HepG2 (cell line): ENCODE measurements around the gene ANTXR1. TPM values are rescaled to one million over a fixed set of nuclear protein-coding genes. Genes with fewer than 3 reads are reported as not detected.

Experiments
- ATAC-seq: fragments of 200-7000 bp; cut with Tn5 transposase; 3 replicates; pipeline ENCODE4 v1.9.1; 2020; ENCODE audit warnings: mild to moderate bottlenecking, moderate library complexity
- BruUV-seq: library from RNA; stranded (reverse); fragments of 400-500 nt; replicated peaks from 2 replicates; lab custom pipeline; 2021; lab: Mats Ljungman, UMichigan
- CTCF ChIA-PET: fragments of 300-600 bp; formaldehyde crosslinking; extraction: SDS; loops from one replicate; lab custom pipeline; 2021; ENCODE audit warnings: low total read pairs, inconsistent platforms, low intra/inter-chr PET ratio; lab: Yijun Ruan, JAX
- POLR2A ChIA-PET: fragments of 350-600 bp; sonication (Branson Sonifier 250); formaldehyde crosslinking; loops from one replicate; lab custom pipeline; 2020; ENCODE audit warnings: antibody characterized with exemption, inconsistent platforms; lab: Yijun Ruan, JAX
- DNase-seq: peaks from one replicate; pipeline ENCODE4 v3.0.0-alpha.2; 2015; ENCODE audit warnings: low spot score
- FAIRE-seq: peaks from 3 replicates; lab custom pipeline; 2011; peaks lifted over from hg19 to GRCh38; lab: Jason Lieb, UNC
- H2AFZ ChIP-seq: one replicate; pipeline ENCODE4 v1.6.1; 2011; ENCODE audit warnings: low read length, inconsistent platforms
- H3K27ac ChIP-seq: fragments of 300-600 bp; 3 replicates; pipeline ENCODE4 v1.8.0; 2011; ENCODE audit warnings: mixed run types, mild to moderate bottlenecking, mixed read lengths, low read length, inconsistent platforms; ENCODE audit not compliant: insufficient read depth; ENCODE audit errors: extremely low read length
- H3K27me3 ChIP-seq, 2 experiments: fragments of 200-600 bp in 1 of 2; 2 replicates in 1 of 2; 3 replicates in 1 of 2; pipeline versions ENCODE4 v1.6.0 to v1.8.0; 2011; ENCODE audit warnings: low read length in 2 of 2, mild to moderate bottlenecking in 2 of 2, moderate library complexity in 2 of 2, inconsistent platforms in 1 of 2; ENCODE audit not compliant: insufficient read depth in 2 of 2, control insufficient read depth in 1 of 2
- H3K36me3 ChIP-seq, 2 experiments: fragments of 200-600 bp in 1 of 2; replicated peaks in 1 of 2; 2 replicates in 1 of 2; 3 replicates in 1 of 2; pipeline versions ENCODE4 v1.5.1 to v1.8.0; 2011; ENCODE audit warnings: low read length in 2 of 2, inconsistent platforms in 1 of 2; ENCODE audit not compliant: insufficient read depth in 2 of 2, control insufficient read depth in 1 of 2
- H3K4me1 ChIP-seq: 2 replicates; pipeline ENCODE4 v1.5.1; 2012; ENCODE audit warnings: low read length, inconsistent platforms; ENCODE audit not compliant: insufficient read depth
- H3K4me2 ChIP-seq: 2 replicates; pipeline ENCODE4 v1.6.0; 2011; ENCODE audit warnings: low read depth, low read length, inconsistent platforms
- H3K4me3 ChIP-seq, 3 experiments: fragments of 200-600 bp in 1 of 3; sonication (generic), shearing (Covaris generic) in 1 of 3; replicated peaks in 1 of 3; 2 replicates each; pipeline ENCODE4 v1.5.1; 2011 to 2016; ENCODE audit warnings: low read length in 3 of 3, inconsistent platforms in 2 of 3, low read depth in 2 of 3, mild to moderate bottlenecking in 2 of 3, control low read depth in 1 of 3, mixed read lengths in 1 of 3; ENCODE audit not compliant: insufficient read depth in 1 of 3
- H3K79me2 ChIP-seq: one replicate; pipeline ENCODE4 v1.6.1; 2011; ENCODE audit warnings: low read length, inconsistent platforms; ENCODE audit not compliant: insufficient read depth
- H3K9ac ChIP-seq: 2 replicates; pipeline ENCODE4 v1.6.0; 2011; ENCODE audit warnings: mild to moderate bottlenecking, low read depth, low read length, inconsistent platforms; ENCODE audit not compliant: insufficient read depth
- H3K9me3 ChIP-seq: 2 replicates; pipeline ENCODE4 v1.5.1; 2012; ENCODE audit warnings: mild to moderate bottlenecking, low read length
- H4K20me1 ChIP-seq: 2 replicates; pipeline ENCODE4 v1.6.0; 2011; ENCODE audit warnings: inconsistent platforms, mild to moderate bottlenecking, low read length, moderate library complexity; ENCODE audit not compliant: insufficient read depth
- ATF7-NPFF ChIP-seq: sonication (generic); formaldehyde crosslinking; IDR thresholded peaks from 2 replicates; pipeline ENCODE4 v1.8.1; 2023; ENCODE audit warnings: mild to moderate bottlenecking, low read depth, missing genetic modification reagents, moderate library complexity
- DMAP1 ChIP-seq: IDR thresholded peaks from 2 replicates; pipeline ENCODE4 v1.6.1; 2016
- GATA4 ChIP-seq: sonication (generic); IDR thresholded peaks from 2 replicates; pipeline ENCODE4 v1.6.1; 2016; ENCODE audit warnings: antibody characterized with exemption, low read depth, borderline replicate concordance
- SAP130 ChIP-seq: IDR thresholded peaks from 2 replicates; pipeline ENCODE4 v1.6.1; 2016; ENCODE audit warnings: low read depth
- ZNF235 ChIP-seq: sonication (generic); formaldehyde crosslinking; IDR thresholded peaks from 2 replicates; pipeline ENCODE4 v1.8.1; 2023; ENCODE audit warnings: mild to moderate bottlenecking, missing genetic modification reagents, borderline replicate concordance
- ZNF678 ChIP-seq: sonication (generic); formaldehyde crosslinking; IDR thresholded peaks from 2 replicates; pipeline ENCODE4 v1.4.0; 2020; ENCODE audit warnings: mild to moderate bottlenecking, missing genetic modification reagents
- WGBS: methylation state at CpG from one replicate; pipeline ENCODE4 v1.1.6; 2017; ENCODE audit warnings: low lambda C conversion rate; 5-methylcytosine and 5-hydroxymethylcytosine counted together
- in situ Hi-C: cut with HindIII; loops from 2 replicates; pipeline ENCODE4 v1.10.0; 2017; ENCODE audit warnings: low pct_unique_long_range_greater_than_20kb; ENCODE audit not compliant: extremely low pct_ligation_motif_present
- intact Hi-C: fragments of 100-400 bp; cut with micrococcal nuclease; formaldehyde crosslinking; loops from one replicate; pipeline ENCODE4 v1.10.0; 2022; ENCODE audit not compliant: unreplicated experiment
- polyA plus RNA-seq, 8 experiments: library from polyadenylated mRNA; depleted of rRNA in 3 of 8; stranded (reverse) in 7 of 8; unstranded in 1 of 8; fragments of >200 nt; fragmentation: Illumina TruSeq in 4 of 8; extraction: Trizol in 4 of 8; gene quantifications; 2 replicates each; pipeline versions ENCODE4 v1.2.1 to v1.2.3, GENCODE V29; 2011 to 2016; ENCODE audit warnings: low read depth in 4 of 8, missing spikeins in 1 of 8, mixed read lengths in 1 of 8; ENCODE audit not compliant: insufficient read depth in 1 of 8
- total RNA-seq, 5 experiments: library from RNA; depleted of rRNA; stranded (reverse); fragments of >200 nt; fragmentation: Illumina TruSeq; extraction: Trizol; gene quantifications; 2 replicates each; pipeline ENCODE4 v1.2.3, GENCODE V29; 2016; ENCODE audit warnings: low read depth in 1 of 5
- TF ChIP-seq, protein P1 (sequence below): sonication (generic); formaldehyde crosslinking; IDR thresholded peaks from 2 replicates; pipeline ENCODE4 v1.4.0; 2020; ENCODE audit warnings: mild to moderate bottlenecking, missing genetic modification reagents, borderline replicate concordance
- TF ChIP-seq, protein P2 (sequence below): sonication (generic); formaldehyde crosslinking; IDR thresholded peaks from 2 replicates; pipeline ENCODE4 v1.4.0; 2020; ENCODE audit warnings: missing genetic modification reagents, borderline replicate concordance
- TF ChIP-seq, protein P3 (sequence below): sonication (generic); formaldehyde crosslinking; IDR thresholded peaks from 2 replicates; pipeline ENCODE4 v1.4.0; 2020; ENCODE audit warnings: missing genetic modification reagents
- TF ChIP-seq, protein P4 (sequence below): sonication (generic); formaldehyde crosslinking; IDR thresholded peaks from 2 replicates; pipeline ENCODE4 v1.5.0; 2020; ENCODE audit warnings: mild to moderate bottlenecking, missing genetic modification reagents, moderate library complexity
- TF ChIP-seq, protein P5 (sequence below): sonication (generic); IDR thresholded peaks from 2 replicates; pipeline ENCODE4 v1.6.1; 2016; ENCODE audit warnings: low read depth, borderline replicate concordance
- TF ChIP-seq, protein P6 (sequence below): sonication (generic); formaldehyde crosslinking; IDR thresholded peaks from 2 replicates; pipeline ENCODE4 v1.8.1; 2023; ENCODE audit warnings: mild to moderate bottlenecking, missing genetic modification reagents

The ANTXR1 gene
- total and polyA plus RNA-seq, 2 of the 13 experiments (the other 11 are each of a cell fraction or from before 2014, with no cell fraction given) = 4.5 to 12.7 TPM

DNA sequence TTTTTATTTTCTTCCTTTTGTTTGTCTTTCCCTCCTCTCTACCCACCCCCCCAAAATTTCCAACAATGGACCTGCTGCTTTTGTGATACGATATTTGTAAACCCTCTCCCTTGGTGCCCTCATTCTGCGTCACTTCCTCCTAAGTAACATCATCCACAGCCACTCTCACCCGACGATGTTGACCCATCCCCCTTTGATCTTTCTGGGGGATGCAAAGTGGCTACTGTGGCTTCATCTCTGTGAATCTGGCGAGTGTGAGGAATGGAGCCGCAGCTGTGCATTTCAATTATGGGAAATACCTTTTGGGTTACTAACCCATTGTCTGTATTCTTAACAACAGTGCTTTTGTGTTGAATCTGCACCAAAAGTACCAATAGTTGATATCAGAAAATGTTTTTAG lies 19.4 kb downstream of the ANTXR1 start:
- FAIRE-seq (no peak), ATAC-seq (no peak), DNase-seq (no peak)
- H3K79me2 ChIP-seq = no peaks in the 10 kb centered on the region
- H3K27ac ChIP-seq = no peak overlapping the region
- in situ Hi-C loops (no loop called here), intact Hi-C loops (no loop called here)
- no peak overlapping the region for H2AFZ ChIP-seq
- H4K20me1 ChIP-seq = no peaks in the 10 kb centered on the region
- no peaks in the 10 kb centered on the region for H3K27me3 ChIP-seq
- H3K36me3 ChIP-seq = no peaks in the 10 kb centered on the region
- no TSS peak for BruUV-seq
- no peak overlapping the region for H3K9ac ChIP-seq
- WGBS = 76% methylated on average over 6 of the region's 6 CpGs
- no peak overlapping the region for H3K4me3 ChIP-seq
- ChIA-PET POLR2A (no interaction called here), CTCF (no interaction called here)
- no peaks in the 10 kb centered on the region for H3K9me3 ChIP-seq
- H3K4me2 ChIP-seq = no peak overlapping the region
- H3K4me1 ChIP-seq = peaks cover 28% of the 10 kb centered on the region
- TF ChIP-seq DMAP1 = no peak
- TF ChIP-seq, protein P1, sequence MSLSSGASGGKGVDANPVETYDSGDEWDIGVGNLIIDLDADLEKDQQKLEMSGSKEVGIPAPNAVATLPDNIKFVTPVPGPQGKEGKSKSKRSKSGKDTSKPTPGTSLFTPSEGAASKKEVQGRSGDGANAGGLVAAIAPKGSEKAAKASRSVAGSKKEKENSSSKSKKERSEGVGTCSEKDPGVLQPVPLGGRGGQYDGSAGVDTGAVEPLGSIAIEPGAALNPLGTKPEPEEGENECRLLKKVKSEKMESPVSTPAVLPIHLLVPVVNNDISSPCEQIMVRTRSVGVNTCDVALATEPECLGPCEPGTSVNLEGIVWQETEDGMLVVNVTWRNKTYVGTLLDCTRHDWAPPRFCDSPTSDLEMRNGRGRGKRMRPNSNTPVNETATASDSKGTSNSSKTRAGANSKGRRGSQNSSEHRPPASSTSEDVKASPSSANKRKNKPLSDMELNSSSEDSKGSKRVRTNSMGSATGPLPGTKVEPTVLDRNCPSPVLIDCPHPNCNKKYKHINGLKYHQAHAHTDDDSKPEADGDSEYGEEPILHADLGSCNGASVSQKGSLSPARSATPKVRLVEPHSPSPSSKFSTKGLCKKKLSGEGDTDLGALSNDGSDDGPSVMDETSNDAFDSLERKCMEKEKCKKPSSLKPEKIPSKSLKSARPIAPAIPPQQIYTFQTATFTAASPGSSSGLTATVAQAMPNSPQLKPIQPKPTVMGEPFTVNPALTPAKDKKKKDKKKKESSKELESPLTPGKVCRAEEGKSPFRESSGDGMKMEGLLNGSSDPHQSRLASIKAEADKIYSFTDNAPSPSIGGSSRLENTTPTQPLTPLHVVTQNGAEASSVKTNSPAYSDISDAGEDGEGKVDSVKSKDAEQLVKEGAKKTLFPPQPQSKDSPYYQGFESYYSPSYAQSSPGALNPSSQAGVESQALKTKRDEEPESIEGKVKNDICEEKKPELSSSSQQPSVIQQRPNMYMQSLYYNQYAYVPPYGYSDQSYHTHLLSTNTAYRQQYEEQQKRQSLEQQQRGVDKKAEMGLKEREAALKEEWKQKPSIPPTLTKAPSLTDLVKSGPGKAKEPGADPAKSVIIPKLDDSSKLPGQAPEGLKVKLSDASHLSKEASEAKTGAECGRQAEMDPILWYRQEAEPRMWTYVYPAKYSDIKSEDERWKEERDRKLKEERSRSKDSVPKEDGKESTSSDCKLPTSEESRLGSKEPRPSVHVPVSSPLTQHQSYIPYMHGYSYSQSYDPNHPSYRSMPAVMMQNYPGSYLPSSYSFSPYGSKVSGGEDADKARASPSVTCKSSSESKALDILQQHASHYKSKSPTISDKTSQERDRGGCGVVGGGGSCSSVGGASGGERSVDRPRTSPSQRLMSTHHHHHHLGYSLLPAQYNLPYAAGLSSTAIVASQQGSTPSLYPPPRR (CRISPR knock-in tag) = no peak
- TF ChIP-seq, protein P2, sequence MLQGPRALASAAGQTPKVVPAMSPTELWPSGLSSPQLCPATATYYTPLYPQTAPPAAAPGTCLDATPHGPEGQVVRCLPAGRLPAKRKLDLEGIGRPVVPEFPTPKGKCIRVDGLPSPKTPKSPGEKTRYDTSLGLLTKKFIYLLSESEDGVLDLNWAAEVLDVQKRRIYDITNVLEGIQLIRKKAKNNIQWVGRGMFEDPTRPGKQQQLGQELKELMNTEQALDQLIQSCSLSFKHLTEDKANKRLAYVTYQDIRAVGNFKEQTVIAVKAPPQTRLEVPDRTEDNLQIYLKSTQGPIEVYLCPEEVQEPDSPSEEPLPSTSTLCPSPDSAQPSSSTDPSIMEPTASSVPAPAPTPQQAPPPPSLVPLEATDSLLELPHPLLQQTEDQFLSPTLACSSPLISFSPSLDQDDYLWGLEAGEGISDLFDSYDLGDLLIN (CRISPR knock-in tag) = no peak
- TF ChIP-seq, protein P3, sequence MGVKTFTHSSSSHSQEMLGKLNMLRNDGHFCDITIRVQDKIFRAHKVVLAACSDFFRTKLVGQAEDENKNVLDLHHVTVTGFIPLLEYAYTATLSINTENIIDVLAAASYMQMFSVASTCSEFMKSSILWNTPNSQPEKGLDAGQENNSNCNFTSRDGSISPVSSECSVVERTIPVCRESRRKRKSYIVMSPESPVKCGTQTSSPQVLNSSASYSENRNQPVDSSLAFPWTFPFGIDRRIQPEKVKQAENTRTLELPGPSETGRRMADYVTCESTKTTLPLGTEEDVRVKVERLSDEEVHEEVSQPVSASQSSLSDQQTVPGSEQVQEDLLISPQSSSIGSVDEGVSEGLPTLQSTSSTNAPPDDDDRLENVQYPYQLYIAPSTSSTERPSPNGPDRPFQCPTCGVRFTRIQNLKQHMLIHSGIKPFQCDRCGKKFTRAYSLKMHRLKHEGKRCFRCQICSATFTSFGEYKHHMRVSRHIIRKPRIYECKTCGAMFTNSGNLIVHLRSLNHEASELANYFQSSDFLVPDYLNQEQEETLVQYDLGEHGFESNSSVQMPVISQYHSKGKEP = no peak
- TF ChIP-seq, protein P4, sequence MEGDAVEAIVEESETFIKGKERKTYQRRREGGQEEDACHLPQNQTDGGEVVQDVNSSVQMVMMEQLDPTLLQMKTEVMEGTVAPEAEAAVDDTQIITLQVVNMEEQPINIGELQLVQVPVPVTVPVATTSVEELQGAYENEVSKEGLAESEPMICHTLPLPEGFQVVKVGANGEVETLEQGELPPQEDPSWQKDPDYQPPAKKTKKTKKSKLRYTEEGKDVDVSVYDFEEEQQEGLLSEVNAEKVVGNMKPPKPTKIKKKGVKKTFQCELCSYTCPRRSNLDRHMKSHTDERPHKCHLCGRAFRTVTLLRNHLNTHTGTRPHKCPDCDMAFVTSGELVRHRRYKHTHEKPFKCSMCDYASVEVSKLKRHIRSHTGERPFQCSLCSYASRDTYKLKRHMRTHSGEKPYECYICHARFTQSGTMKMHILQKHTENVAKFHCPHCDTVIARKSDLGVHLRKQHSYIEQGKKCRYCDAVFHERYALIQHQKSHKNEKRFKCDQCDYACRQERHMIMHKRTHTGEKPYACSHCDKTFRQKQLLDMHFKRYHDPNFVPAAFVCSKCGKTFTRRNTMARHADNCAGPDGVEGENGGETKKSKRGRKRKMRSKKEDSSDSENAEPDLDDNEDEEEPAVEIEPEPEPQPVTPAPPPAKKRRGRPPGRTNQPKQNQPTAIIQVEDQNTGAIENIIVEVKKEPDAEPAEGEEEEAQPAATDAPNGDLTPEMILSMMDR (CRISPR knock-in tag) = no peak
- TF ChIP-seq ATF7-NPFF (CRISPR knock-in tag) = no peak
- TF ChIP-seq, protein P5, sequence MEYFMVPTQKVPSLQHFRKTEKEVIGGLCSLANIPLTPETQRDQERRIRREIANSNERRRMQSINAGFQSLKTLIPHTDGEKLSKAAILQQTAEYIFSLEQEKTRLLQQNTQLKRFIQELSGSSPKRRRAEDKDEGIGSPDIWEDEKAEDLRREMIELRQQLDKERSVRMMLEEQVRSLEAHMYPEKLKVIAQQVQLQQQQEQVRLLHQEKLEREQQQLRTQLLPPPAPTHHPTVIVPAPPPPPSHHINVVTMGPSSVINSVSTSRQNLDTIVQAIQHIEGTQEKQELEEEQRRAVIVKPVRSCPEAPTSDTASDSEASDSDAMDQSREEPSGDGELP = no peak
- TF ChIP-seq GATA4 = no peak
- TF ChIP-seq, protein P6, sequence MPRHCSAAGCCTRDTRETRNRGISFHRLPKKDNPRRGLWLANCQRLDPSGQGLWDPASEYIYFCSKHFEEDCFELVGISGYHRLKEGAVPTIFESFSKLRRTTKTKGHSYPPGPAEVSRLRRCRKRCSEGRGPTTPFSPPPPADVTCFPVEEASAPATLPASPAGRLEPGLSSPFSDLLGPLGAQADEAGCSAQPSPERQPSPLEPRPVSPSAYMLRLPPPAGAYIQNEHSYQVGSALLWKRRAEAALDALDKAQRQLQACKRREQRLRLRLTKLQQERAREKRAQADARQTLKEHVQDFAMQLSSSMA (CRISPR knock-in tag) = no peak
- no peak for TF ChIP-seq SAP130 (CRISPR knock-in tag)
- no peak for TF ChIP-seq ZNF678
- TF ChIP-seq ZNF235 (CRISPR knock-in tag) = no peak
